ENCODE measurements around the gene UBE2L5.

DNA sequence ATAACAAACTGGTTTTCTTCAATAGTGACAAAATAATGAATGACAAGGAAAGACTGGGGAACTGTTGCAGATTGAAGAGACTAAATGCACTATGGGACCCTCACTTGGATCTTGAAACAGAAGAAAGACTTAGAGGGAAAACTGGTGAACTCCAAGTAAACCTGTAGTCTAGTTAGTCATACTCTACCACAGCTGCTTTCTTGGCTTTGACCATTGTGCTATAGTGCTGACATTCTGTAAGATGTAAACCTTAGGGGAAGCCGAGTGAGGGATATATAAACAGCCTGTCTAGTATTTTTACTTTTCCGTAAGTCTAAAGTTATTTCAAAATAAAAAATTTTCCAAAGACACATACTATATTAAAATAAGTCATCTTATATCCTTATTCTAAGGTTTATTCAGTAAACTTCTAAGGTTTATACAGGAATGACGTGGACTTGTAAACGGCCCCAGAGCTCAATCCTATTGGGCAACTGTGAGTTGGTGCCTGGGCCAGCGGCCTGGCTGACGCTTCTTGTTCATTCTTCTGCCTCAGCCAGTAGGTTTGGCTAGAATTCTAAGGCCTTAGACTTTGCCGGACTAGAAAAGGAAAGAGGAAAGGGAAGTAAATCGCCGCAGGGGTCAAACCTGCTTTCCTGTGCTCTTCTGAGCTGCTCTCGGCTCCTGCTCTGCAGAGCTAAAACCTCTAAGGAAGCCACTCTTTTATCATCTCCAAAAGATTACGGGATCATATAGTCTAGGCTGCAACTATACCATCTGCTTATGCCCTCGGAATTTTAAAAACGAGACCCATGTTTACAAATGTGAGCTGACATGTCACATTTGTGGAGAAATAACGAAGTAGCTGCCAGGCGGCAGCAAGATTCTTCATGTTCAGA is 33.6 kb upstream of the UBE2L5 start:
- TF ChIP-seq POLR2A (IDR thresholded peaks at IDR 0.05; ENCODE audit: low read depth, low read length) (no peak), POLR2AphosphoS5 (IDR thresholded peaks at IDR 0.05; ENCODE audit: insufficient read depth, low read depth, low read length) (no peak), EZH2 (IDR thresholded peaks at IDR 0.05; ENCODE audit: borderline replicate concordance, low read depth, low read length, severe bottlenecking) (no peak)
- TF ChIP-seq, protein P1, sequence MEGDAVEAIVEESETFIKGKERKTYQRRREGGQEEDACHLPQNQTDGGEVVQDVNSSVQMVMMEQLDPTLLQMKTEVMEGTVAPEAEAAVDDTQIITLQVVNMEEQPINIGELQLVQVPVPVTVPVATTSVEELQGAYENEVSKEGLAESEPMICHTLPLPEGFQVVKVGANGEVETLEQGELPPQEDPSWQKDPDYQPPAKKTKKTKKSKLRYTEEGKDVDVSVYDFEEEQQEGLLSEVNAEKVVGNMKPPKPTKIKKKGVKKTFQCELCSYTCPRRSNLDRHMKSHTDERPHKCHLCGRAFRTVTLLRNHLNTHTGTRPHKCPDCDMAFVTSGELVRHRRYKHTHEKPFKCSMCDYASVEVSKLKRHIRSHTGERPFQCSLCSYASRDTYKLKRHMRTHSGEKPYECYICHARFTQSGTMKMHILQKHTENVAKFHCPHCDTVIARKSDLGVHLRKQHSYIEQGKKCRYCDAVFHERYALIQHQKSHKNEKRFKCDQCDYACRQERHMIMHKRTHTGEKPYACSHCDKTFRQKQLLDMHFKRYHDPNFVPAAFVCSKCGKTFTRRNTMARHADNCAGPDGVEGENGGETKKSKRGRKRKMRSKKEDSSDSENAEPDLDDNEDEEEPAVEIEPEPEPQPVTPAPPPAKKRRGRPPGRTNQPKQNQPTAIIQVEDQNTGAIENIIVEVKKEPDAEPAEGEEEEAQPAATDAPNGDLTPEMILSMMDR (IDR thresholded peaks at IDR 0.05; ENCODE audit: extremely low read depth in 1 of 2, insufficient read depth in 1 of 2, low read depth in 1 of 2, low read length in 2 of 2) = no peak

Data from endothelial cell of umbilical vein (primary cell).